HepG2 (cell line): ENCODE results near the gene MTMR3. TPM values are rescaled to one million over a fixed set of nuclear protein-coding genes. Genes with fewer than 3 reads are reported as not detected.

Experiments used
- ADNP ChIP-seq: sonication (generic); formaldehyde crosslinking; IDR thresholded peaks from 2 replicates; pipeline ENCODE4 v1.4.0; 2020; ENCODE audit warnings: missing genetic modification reagents
- BRCA1 ChIP-seq: sonication (generic); formaldehyde crosslinking; IDR thresholded peaks from 2 replicates; pipeline ENCODE4 v1.4.0; 2020; ENCODE audit warnings: missing genetic modification reagents
- FOXK1 ChIP-seq: sonication (generic); formaldehyde crosslinking; IDR thresholded peaks from 2 replicates; pipeline ENCODE4 v1.4.0; 2020; ENCODE audit warnings: low read depth, missing genetic modification reagents, borderline replicate concordance
- GTF2F1 ChIP-seq: fragments of 150-350 bp; IDR thresholded peaks from 2 replicates; pipeline ENCODE4 v1.6.1; 2014; ENCODE audit warnings: low read length
- PHF20 ChIP-seq: sonication (generic); formaldehyde crosslinking; IDR thresholded peaks from 2 replicates; pipeline ENCODE4 v1.5.0; 2020; ENCODE audit warnings: mild to moderate bottlenecking, missing genetic modification reagents
- PHF8 ChIP-seq: sonication (generic); formaldehyde crosslinking; IDR thresholded peaks from 2 replicates; pipeline ENCODE4 v1.5.0; 2020; ENCODE audit warnings: missing genetic modification reagents
- RNF2 ChIP-seq: fragments of 450-650 bp; conservative IDR thresholded peaks from 2 replicates; pipeline ENCODE4 v1.6.1; 2016; ENCODE audit warnings: low read depth
- SP4 ChIP-seq: sonication (generic); formaldehyde crosslinking; IDR thresholded peaks from 2 replicates; pipeline ENCODE4 v1.8.1; 2023; ENCODE audit warnings: mild to moderate bottlenecking, missing genetic modification reagents
- TGIF2 ChIP-seq: IDR thresholded peaks from 2 replicates; pipeline ENCODE4 v1.6.1; 2016; ENCODE audit warnings: control low read depth, missing compliant biosample characterization
- TSC22D2 ChIP-seq: sonication (generic); formaldehyde crosslinking; IDR thresholded peaks from 2 replicates; pipeline ENCODE4 v1.5.1; 2020; ENCODE audit warnings: missing genetic modification reagents, mild to moderate bottlenecking, borderline replicate concordance
- ZFP62 ChIP-seq: sonication (generic); formaldehyde crosslinking; IDR thresholded peaks from 2 replicates; pipeline ENCODE4 v1.4.0; 2020; ENCODE audit warnings: missing genetic modification reagents
- ZMYM2 ChIP-seq: sonication (generic); formaldehyde crosslinking; IDR thresholded peaks from 2 replicates; pipeline ENCODE4 v1.8.0; 2022; ENCODE audit warnings: mild to moderate bottlenecking, missing genetic modification reagents
- ZNF569 ChIP-seq: sonication (generic); formaldehyde crosslinking; IDR thresholded peaks from 2 replicates; pipeline ENCODE4 v1.5.0; 2020; ENCODE audit warnings: mild to moderate bottlenecking, missing genetic modification reagents, moderate library complexity, borderline replicate concordance
- ZNF747 ChIP-seq: sonication (generic); formaldehyde crosslinking; IDR thresholded peaks from 2 replicates; pipeline ENCODE4 v1.8.1; 2023; ENCODE audit warnings: missing genetic modification reagents, mild to moderate bottlenecking, borderline replicate concordance
- polyA plus RNA-seq, 8 experiments: library from polyadenylated mRNA; depleted of rRNA in 3 of 8; stranded (reverse) in 7 of 8; unstranded in 1 of 8; fragments of >200 nt; fragmentation: Illumina TruSeq in 4 of 8; extraction: Trizol in 4 of 8; gene quantifications; 2 replicates each; pipeline versions ENCODE4 v1.2.1 to v1.2.3, GENCODE V29; 2011 to 2016; ENCODE audit warnings: low read depth in 4 of 8, missing spikeins in 1 of 8, mixed read lengths in 1 of 8; ENCODE audit not compliant: insufficient read depth in 1 of 8
- total RNA-seq, 5 experiments: library from RNA; depleted of rRNA; stranded (reverse); fragments of >200 nt; fragmentation: Illumina TruSeq; extraction: Trizol; gene quantifications; 2 replicates each; pipeline ENCODE4 v1.2.3, GENCODE V29; 2016; ENCODE audit warnings: low read depth in 1 of 5
- TF ChIP-seq, protein P1 (sequence below), 2 experiments: sonication (generic) in 1 of 2; formaldehyde crosslinking in 1 of 2; IDR thresholded peaks; 2 replicates each; pipeline versions ENCODE4 v1.4.0 to v1.6.1; 2018 to 2020; ENCODE audit warnings: missing genetic modification reagents in 2 of 2, borderline replicate concordance in 1 of 2, low read depth in 1 of 2, mild to moderate bottlenecking in 1 of 2, missing biosample characterization in 1 of 2
- TF ChIP-seq, protein P2 (sequence below): sonication (generic); formaldehyde crosslinking; conservative IDR thresholded peaks from 2 replicates; pipeline ENCODE4 v1.4.0; 2020; ENCODE audit warnings: missing genetic modification reagents
- TF ChIP-seq, protein P3 (sequence below): IDR thresholded peaks from 2 replicates; pipeline ENCODE4 v1.6.1; 2016; ENCODE audit warnings: low read depth
- TF ChIP-seq, protein P4 (sequence below), 2 experiments: sonication (generic) in 1 of 2; formaldehyde crosslinking in 1 of 2; IDR thresholded peaks; 2 replicates each; pipeline versions ENCODE4 v1.5.1 to v1.6.1; 2011 to 2020; ENCODE audit warnings: borderline replicate concordance in 1 of 2, low read depth in 1 of 2, low read length in 1 of 2, mild to moderate bottlenecking in 1 of 2, missing genetic modification reagents in 1 of 2, moderate library complexity in 1 of 2
- TF ChIP-seq, protein P5 (sequence below): sonication (generic); formaldehyde crosslinking; IDR thresholded peaks from 2 replicates; pipeline ENCODE4 v1.4.0; 2020; ENCODE audit warnings: missing genetic modification reagents

Gene MTMR3
- total and polyA plus RNA-seq, 2 of the 13 experiments (the other 11 are each of a cell fraction or from before 2014, with no cell fraction given): 12.6 to 24.8 TPM

DNA sequence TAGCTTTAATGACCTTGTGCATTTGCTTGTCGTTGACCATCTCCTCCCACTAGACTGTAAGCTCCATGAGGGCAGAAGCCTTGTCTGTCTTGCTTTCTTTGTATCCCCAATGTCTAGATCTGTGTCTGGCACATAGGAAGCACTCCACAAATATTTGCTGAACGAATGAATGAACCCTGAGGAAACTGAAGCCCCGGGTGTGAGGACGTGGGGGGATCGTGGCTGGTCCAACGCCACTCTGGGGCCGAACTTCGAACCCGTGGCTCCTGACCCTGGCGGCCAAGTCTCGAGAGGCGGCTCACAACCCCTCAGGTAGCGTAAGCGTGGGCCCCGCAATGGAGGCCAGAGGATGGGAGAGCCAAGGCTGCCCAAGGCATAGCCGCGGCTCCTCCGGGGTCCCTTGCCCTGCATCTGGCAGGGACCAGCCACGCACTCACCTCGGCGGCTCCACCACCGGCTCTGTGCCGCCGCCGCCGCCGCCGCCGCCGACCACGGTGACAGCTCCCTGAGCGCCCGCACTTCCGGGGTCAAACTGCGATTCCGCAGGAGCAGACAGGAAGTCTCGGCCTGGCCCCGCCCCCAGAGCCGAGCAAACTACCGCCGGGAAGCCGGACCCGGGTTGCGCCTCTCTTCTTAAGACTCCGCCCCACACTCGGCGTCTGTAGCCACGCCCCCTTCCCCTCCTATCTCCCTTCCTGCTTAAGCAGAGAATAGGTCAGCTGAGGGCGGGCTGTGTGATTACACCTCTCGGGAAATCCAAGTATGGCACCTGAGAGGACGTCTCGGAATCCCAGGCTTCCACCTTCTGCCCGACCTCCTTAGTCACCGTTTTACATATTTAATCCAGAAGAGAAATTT lies 45.0 kb upstream of the MTMR3 start, which contains the start of gene ASCC2 (continued):
- TF ChIP-seq ZMYM2 (CRISPR knock-in tag): peak; percentile 61; the same call in 1 of the 2 replicates
- TF ChIP-seq PHF8 (CRISPR knock-in tag): peak; percentile 84
- TF ChIP-seq PHF20 (CRISPR knock-in tag): peak; percentile 89
- TF ChIP-seq, protein P1, sequence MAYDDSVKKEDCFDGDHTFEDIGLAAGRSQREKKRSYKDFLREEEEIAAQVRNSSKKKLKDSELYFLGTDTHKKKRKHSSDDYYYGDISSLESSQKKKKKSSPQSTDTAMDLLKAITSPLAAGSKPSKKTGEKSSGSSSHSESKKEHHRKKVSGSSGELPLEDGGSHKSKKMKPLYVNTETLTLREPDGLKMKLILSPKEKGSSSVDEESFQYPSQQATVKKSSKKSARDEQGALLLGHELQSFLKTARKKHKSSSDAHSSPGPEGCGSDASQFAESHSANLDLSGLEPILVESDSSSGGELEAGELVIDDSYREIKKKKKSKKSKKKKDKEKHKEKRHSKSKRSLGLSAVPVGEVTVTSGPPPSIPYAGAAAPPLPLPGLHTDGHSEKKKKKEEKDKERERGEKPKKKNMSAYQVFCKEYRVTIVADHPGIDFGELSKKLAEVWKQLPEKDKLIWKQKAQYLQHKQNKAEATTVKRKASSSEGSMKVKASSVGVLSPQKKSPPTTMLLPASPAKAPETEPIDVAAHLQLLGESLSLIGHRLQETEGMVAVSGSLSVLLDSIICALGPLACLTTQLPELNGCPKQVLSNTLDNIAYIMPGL (CRISPR knock-in tag; IDR thresholded peaks at IDR 0.05; ENCODE audit: borderline replicate concordance in 1 of 2, low read depth in 1 of 2): peak in 1 of 2 experiments; percentile 60; a peak in 2 of 4 replicates
- TF ChIP-seq ZNF569 (CRISPR knock-in tag): no peak
- TF ChIP-seq BRCA1 (CRISPR knock-in tag): peak; percentile 82; the same call in 1 of the 2 replicates
- TF ChIP-seq, protein P2, sequence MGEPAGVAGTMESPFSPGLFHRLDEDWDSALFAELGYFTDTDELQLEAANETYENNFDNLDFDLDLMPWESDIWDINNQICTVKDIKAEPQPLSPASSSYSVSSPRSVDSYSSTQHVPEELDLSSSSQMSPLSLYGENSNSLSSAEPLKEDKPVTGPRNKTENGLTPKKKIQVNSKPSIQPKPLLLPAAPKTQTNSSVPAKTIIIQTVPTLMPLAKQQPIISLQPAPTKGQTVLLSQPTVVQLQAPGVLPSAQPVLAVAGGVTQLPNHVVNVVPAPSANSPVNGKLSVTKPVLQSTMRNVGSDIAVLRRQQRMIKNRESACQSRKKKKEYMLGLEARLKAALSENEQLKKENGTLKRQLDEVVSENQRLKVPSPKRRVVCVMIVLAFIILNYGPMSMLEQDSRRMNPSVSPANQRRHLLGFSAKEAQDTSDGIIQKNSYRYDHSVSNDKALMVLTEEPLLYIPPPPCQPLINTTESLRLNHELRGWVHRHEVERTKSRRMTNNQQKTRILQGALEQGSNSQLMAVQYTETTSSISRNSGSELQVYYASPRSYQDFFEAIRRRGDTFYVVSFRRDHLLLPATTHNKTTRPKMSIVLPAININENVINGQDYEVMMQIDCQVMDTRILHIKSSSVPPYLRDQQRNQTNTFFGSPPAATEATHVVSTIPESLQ: no peak
- peak; percentile 93 for TF ChIP-seq TGIF2
- TF ChIP-seq ZNF747 (CRISPR knock-in tag): 0 out of 2 replicates have a peak, but pooled peaks have one; percentile 27
- TF ChIP-seq FOXK1 (CRISPR knock-in tag): 0 out of 2 replicates have a peak, but pooled peaks have one; percentile 18
- TF ChIP-seq, protein P3, sequence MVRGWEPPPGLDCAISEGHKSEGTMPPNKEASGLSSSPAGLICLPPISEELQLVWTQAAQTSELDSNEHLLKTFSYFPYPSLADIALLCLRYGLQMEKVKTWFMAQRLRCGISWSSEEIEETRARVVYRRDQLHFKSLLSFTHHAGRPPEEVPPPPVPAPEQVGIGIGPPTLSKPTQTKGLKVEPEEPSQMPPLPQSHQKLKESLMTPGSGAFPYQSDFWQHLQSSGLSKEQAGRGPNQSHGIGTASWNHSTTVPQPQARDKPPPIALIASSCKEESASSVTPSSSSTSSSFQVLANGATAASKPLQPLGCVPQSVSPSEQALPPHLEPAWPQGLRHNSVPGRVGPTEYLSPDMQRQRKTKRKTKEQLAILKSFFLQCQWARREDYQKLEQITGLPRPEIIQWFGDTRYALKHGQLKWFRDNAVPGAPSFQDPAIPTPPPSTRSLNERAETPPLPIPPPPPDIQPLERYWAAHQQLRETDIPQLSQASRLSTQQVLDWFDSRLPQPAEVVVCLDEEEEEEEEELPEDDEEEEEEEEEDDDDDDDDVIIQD (CRISPR knock-in tag): peak; percentile 33; the same call in 1 of the 2 replicates
- TF ChIP-seq GTF2F1: no peak
- no peak for TF ChIP-seq ADNP
- peak; percentile 74; the same call in 1 of the 2 replicates for TF ChIP-seq SP4
- no peak for TF ChIP-seq TSC22D2 (CRISPR knock-in tag)
- TF ChIP-seq RNF2: no peak
- TF ChIP-seq ZFP62: no peak
- TF ChIP-seq, protein P4, sequence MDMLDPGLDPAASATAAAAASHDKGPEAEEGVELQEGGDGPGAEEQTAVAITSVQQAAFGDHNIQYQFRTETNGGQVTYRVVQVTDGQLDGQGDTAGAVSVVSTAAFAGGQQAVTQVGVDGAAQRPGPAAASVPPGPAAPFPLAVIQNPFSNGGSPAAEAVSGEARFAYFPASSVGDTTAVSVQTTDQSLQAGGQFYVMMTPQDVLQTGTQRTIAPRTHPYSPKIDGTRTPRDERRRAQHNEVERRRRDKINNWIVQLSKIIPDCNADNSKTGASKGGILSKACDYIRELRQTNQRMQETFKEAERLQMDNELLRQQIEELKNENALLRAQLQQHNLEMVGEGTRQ (IDR thresholded peaks at IDR 0.05; ENCODE audit: low read depth, low read length): 0 out of 2 replicates have a peak, but pooled peaks have one; percentile 28
- TF ChIP-seq, protein P4 (CRISPR knock-in tag; IDR thresholded peaks at IDR 0.05; ENCODE audit: borderline replicate concordance): no peak
- TF ChIP-seq, protein P5, sequence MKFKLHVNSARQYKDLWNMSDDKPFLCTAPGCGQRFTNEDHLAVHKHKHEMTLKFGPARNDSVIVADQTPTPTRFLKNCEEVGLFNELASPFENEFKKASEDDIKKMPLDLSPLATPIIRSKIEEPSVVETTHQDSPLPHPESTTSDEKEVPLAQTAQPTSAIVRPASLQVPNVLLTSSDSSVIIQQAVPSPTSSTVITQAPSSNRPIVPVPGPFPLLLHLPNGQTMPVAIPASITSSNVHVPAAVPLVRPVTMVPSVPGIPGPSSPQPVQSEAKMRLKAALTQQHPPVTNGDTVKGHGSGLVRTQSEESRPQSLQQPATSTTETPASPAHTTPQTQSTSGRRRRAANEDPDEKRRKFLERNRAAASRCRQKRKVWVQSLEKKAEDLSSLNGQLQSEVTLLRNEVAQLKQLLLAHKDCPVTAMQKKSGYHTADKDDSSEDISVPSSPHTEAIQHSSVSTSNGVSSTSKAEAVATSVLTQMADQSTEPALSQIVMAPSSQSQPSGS (CRISPR knock-in tag): peak; percentile 11; the same call in 1 of the 2 replicates
